Sigmoid colon (tissue), 4 donors: ENCODE measurements around the gene TMEM214.

Experiments used
- CTCF ChIP-seq, 4 experiments: fragments of 450-650 bp in 3 of 4; fragments of 200-600 bp in 1 of 4; IDR thresholded peaks; one replicate each; pipeline ENCODE4 v1.5.1; 2016 to 2019; ENCODE audit warnings: antibody characterized with exemption in 4 of 4, mild to moderate bottlenecking in 3 of 4, moderate library complexity in 2 of 4
- EP300 ChIP-seq, 4 donors: sonication (generic); formaldehyde crosslinking; IDR thresholded peaks; one replicate each; pipeline ENCODE4 v1.6.1; 2017; ENCODE audit warnings: antibody characterized with exemption in 4 of 4
- POLR2A ChIP-seq, 2 donors: fragments of 450-650 bp; IDR thresholded peaks; one replicate each; pipeline ENCODE4 v1.6.1; 2016; ENCODE audit warnings: antibody characterized with exemption in 2 of 2, mild to moderate bottlenecking in 2 of 2, moderate library complexity in 2 of 2
- POLR2AphosphoS5 ChIP-seq, 4 donors: sonication (generic); formaldehyde crosslinking; IDR thresholded peaks; one replicate each; pipeline ENCODE4 v1.6.1; 2017; ENCODE audit warnings: antibody characterized with exemption in 4 of 4

DNA sequence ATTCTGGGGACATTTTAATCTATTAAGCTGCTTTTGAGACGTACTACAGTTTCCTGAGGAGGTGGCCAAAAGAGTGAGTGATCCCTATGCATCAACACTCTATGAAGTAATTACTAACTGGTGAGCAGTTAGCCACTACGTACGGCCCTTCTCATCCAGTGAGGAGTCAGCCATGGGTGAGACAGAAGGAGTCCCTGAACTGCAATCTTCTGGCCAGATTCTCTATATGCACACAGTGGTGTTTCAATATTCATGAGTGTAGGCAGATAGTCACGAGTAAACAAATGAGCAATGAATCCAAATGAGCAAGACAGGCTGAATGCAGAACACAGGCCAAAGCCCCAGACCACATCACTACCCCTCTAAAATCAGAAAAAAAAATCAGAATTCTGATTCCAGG is 29.8 kb upstream of the TMEM214 start:
- no peak for TF ChIP-seq POLR2A (IDR thresholded peaks at IDR 0.05)
- TF ChIP-seq CTCF (IDR thresholded peaks at IDR 0.05), result no peak
- TF ChIP-seq EP300 (IDR thresholded peaks at IDR 0.05), result no peak
- TF ChIP-seq POLR2AphosphoS5 (IDR thresholded peaks at IDR 0.05), result no peak
